Measurements from ENCODE around the gene GDAP1L1. TPM values are rescaled to one million over a fixed set of nuclear protein-coding genes. Genes with fewer than 3 reads are reported as not detected.

The GDAP1L1 gene
- polyA plus RNA-seq, 1 of the 3 experiments (the other 2 are of a cell fraction), result 0.30 TPM

- CTCF ChIA-PET, result interaction anchor here (1.0 to 3.5 kb wide), 3 partner anchors 9 to 131 kb away, joined by 3 to 18 read pairs (median 3); partner anchors contain the start of gene FITM2
- DNase-seq, result peak; percentile 55
Measured at GRCh38 chr20:44253528-44253927, 6.4 kb downstream of the GDAP1L1 start.

GRCh38 chr20:44254073-44254472 is 7.0 kb downstream of the GDAP1L1 start:
- Histone ChIP-seq H3K36me3 (replicated peaks in 1 of 2; ENCODE audit: control insufficient read depth in 1 of 2, insufficient read depth in 2 of 2, low read length in 1 of 2) (no peaks in the 10 kb centered on the region), H3K27me3 (ENCODE audit: insufficient read depth) (no peaks in the 10 kb centered on the region), H3K9me2 (no peaks in the 10 kb centered on the region), H3K27ac (ENCODE audit: low read depth in 2 of 2, low read length in 1 of 2) (no peak overlapping the region), H3K4me3 (ENCODE audit: low read depth in 2 of 2, low read length in 1 of 2) (no peak overlapping the region), H3K4me2 (no peak overlapping the region), H3K4me1 (ENCODE audit: control insufficient read depth in 1 of 2, insufficient read depth in 2 of 2, low read depth in 1 of 2, low read length in 1 of 2) (no peaks in the 10 kb centered on the region), H3F3A (replicated peaks; ENCODE audit: insufficient read depth) (no peaks in the 10 kb centered on the region), H2AFZ (ENCODE audit: low read depth) (no peak overlapping the region), H4K20me1 (ENCODE audit: insufficient read depth) (no peaks in the 10 kb centered on the region), H3K79me2 (ENCODE audit: insufficient read depth) (no peaks in the 10 kb centered on the region), H3K9ac (no peak overlapping the region), H3K9me3 (no peaks in the 10 kb centered on the region)
- 70% methylated on average over 8 of the region's 8 CpGs for WGBS (ENCODE audit: low lambda C conversion rate)
- POLR2A ChIA-PET, result no interaction called here
- no peak for DNase-seq
- no peak for TF ChIP-seq JUND (IDR thresholded peaks at IDR 0.05)
- TF ChIP-seq IRF3 (IDR thresholded peaks at IDR 0.05; ENCODE audit: low read depth, low read length), result no peak
- CTCF ChIA-PET, result interaction anchor here (1.0 to 3.5 kb wide), 3 partner anchors 9 to 131 kb away, joined by 3 to 18 read pairs (median 3); partner anchors contain the start of gene FITM2

More at GRCh38 chr20:44253528-44253927, 6.4 kb downstream of the GDAP1L1 start:
- Histone ChIP-seq H3K4me2 (no peak overlapping the region), H3K9me3 (no peaks in the 10 kb centered on the region), H3K9ac (no peak overlapping the region), H3K4me1 (ENCODE audit: control insufficient read depth in 1 of 2, insufficient read depth in 2 of 2, low read depth in 1 of 2, low read length in 1 of 2) (no peaks in the 10 kb centered on the region), H3K36me3 (replicated peaks in 1 of 2; ENCODE audit: control insufficient read depth in 1 of 2, insufficient read depth in 2 of 2, low read length in 1 of 2) (no peaks in the 10 kb centered on the region), H3K9me2 (no peaks in the 10 kb centered on the region), H3K4me3 (ENCODE audit: low read depth in 2 of 2, low read length in 1 of 2) (no peak overlapping the region), H3F3A (replicated peaks; ENCODE audit: insufficient read depth) (no peaks in the 10 kb centered on the region), H2AFZ (ENCODE audit: low read depth) (no peak overlapping the region), H3K27ac (ENCODE audit: low read depth in 2 of 2, low read length in 1 of 2) (no peak overlapping the region), H3K79me2 (ENCODE audit: insufficient read depth) (no peaks in the 10 kb centered on the region), H3K27me3 (ENCODE audit: insufficient read depth) (no peaks in the 10 kb centered on the region), H4K20me1 (ENCODE audit: insufficient read depth) (no peaks in the 10 kb centered on the region)
- no peak for TF ChIP-seq ZBTB33 (IDR thresholded peaks at IDR 0.05; ENCODE audit: borderline replicate concordance, low read depth)
- POLR2A ChIA-PET, result no interaction called here
- WGBS (ENCODE audit: low lambda C conversion rate), result 65% methylated on average over 2 of the region's 3 CpGs

GRCh38 chr20:44255942-44256341 is 8.8 kb downstream of the GDAP1L1 start:
- no peaks in the 10 kb centered on the region for H3K79me2 ChIP-seq (ENCODE audit: insufficient read depth)
- H3K4me3 ChIP-seq (ENCODE audit: low read depth in 2 of 2, low read length in 1 of 2), result no peak overlapping the region
- H3K27me3 ChIP-seq (ENCODE audit: insufficient read depth), result no peaks in the 10 kb centered on the region
- H3K4me1 ChIP-seq (ENCODE audit: control insufficient read depth in 1 of 2, insufficient read depth in 2 of 2, low read depth in 1 of 2, low read length in 1 of 2), result no peaks in the 10 kb centered on the region
- H3K4me2 ChIP-seq, result no peak overlapping the region
- TF ChIP-seq RFX5 (IDR thresholded peaks at IDR 0.05; ENCODE audit: low read length) (no peak), TCF12 (IDR thresholded peaks at IDR 0.05) (no peak), EP300 (IDR thresholded peaks at IDR 0.05; ENCODE audit: borderline replicate concordance in 1 of 2, low read depth in 1 of 2, low read length in 1 of 2) (no peak), YY1 (IDR thresholded peaks at IDR 0.05; ENCODE audit: low read depth) (no peak)
- no peaks in the 10 kb centered on the region for H4K20me1 ChIP-seq (ENCODE audit: insufficient read depth)
- no peaks in the 10 kb centered on the region for H3K9me3 ChIP-seq
- no peak overlapping the region for H3K9ac ChIP-seq
- DNase-seq, result no peak
- H2AFZ ChIP-seq (ENCODE audit: low read depth), result no peak overlapping the region
- H3K27ac ChIP-seq (ENCODE audit: low read depth in 2 of 2, low read length in 1 of 2), result no peak overlapping the region
- ChIA-PET CTCF (interaction anchor here (1.1 to 1.5 kb wide), 2 partner anchors 8 to 10 kb away, joined by 3 to 4 read pairs; no protein-coding TSS in a partner anchor), POLR2A (no interaction called here)
- WGBS (ENCODE audit: low lambda C conversion rate), result 79% methylated on average over 1 of the region's 1 CpG
- H3K36me3 ChIP-seq (replicated peaks in 1 of 2; ENCODE audit: control insufficient read depth in 1 of 2, insufficient read depth in 2 of 2, low read length in 1 of 2), result no peaks in the 10 kb centered on the region
- H3F3A ChIP-seq (replicated peaks; ENCODE audit: insufficient read depth), result no peaks in the 10 kb centered on the region
- H3K9me2 ChIP-seq, result no peaks in the 10 kb centered on the region

Measured in SK-N-SH (cell line).